GM12891 (cell line): ENCODE data around the gene MRPS11.

ENCODE experiments used
- PAX5 ChIP-seq: IDR thresholded peaks from 2 replicates; pipeline ENCODE4 v1.6.1; 2011; ENCODE audit warnings: low read length, moderate library complexity, mild to moderate bottlenecking; ENCODE audit not compliant: insufficient read depth, severe bottlenecking
- POLR2A ChIP-seq: IDR thresholded peaks from 2 replicates; pipeline ENCODE4 v1.6.1; 2011; ENCODE audit warnings: low read depth, low read length, control low read depth
- POLR2AphosphoS5 ChIP-seq: IDR thresholded peaks from 2 replicates; pipeline ENCODE4 v1.6.1; 2011; ENCODE audit warnings: low read depth, low read length, control low read depth
- POU2F2 ChIP-seq: IDR thresholded peaks from 2 replicates; pipeline ENCODE4 v1.6.1; 2011; ENCODE audit warnings: low read depth, mild to moderate bottlenecking, control low read depth, low read length, moderate library complexity
- SPI1 ChIP-seq: IDR thresholded peaks from 2 replicates; pipeline ENCODE4 v1.6.1; 2011; ENCODE audit warnings: low read depth, low read length, control low read depth
- TAF1 ChIP-seq: IDR thresholded peaks from 2 replicates; pipeline ENCODE4 v1.6.1; 2011; ENCODE audit warnings: low read depth, low read length, control low read depth

- no peak for TF ChIP-seq POLR2A
- TF ChIP-seq PAX5, result no peak
- TF ChIP-seq POLR2AphosphoS5, result no peak
- TF ChIP-seq POU2F2, result no peak
- TF ChIP-seq TAF1, result no peak
- TF ChIP-seq SPI1, result no peak
Measured at GRCh38 chr15:88438181-88438580, 29.3 kb upstream of the MRPS11 start.
